ENCODE measurements around the gene FFAR3. TPM values are rescaled to one million over a fixed set of nuclear protein-coding genes. Genes with fewer than 3 reads are reported as not detected.

The FFAR3 gene
- total RNA-seq, 2 experiments from 2014 or later = not detected

DNA sequence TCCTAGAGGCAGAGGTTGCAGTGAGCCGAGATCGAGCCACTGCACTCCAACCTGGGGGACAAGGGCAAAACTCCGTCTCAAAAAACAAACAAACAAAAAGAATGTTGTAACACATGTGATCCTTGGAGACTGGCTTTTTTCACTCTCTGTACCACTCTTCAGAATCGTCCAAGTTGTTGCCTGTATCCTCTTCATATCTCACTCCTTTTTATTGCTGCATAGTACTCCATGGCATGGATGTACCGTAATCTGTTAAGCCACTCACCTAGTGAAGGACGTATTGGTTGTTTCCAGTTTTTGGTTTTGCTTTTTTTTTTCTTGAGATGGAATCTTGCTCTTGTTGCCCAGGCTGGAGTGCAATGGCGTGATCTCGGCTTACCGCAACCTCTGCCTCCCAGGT, 36.2 kb upstream of the FFAR3 start:
- no peak overlapping the region for H3K27ac ChIP-seq (ENCODE audit: low read depth in 1 of 2, low read length in 2 of 2)
- no peak overlapping the region for H3K4me3 Mint-ChIP-seq
- CTCF ChIA-PET = no interaction called here
- H3K4me3 ChIP-seq (ENCODE audit: low read length) = no peak overlapping the region
- H3K9me3 Mint-ChIP-seq = no peaks in the 10 kb centered on the region
- H3K36me3 ChIP-seq (ENCODE audit: insufficient read depth, low read length) = no peaks in the 10 kb centered on the region
- H3K4me1 ChIP-seq (ENCODE audit: insufficient read depth, low read length) = peaks cover 13% of the 10 kb centered on the region
- peaks cover 0 to 2% of the 10 kb centered on the region in 2 experiments for H3K27me3 ChIP-seq (ENCODE audit: control insufficient read depth in 1 of 2, insufficient read depth in 2 of 2, low read length in 2 of 2)
- ATAC-seq (ENCODE audit: poor library complexity) = no peak
- no peak overlapping the region for H3K27ac Mint-ChIP-seq
- POLR2A ChIA-PET = no interaction called here
- H3K36me3 Mint-ChIP-seq (ENCODE audit: low read depth) = no peaks in the 10 kb centered on the region
- TF ChIP-seq, protein P1, sequence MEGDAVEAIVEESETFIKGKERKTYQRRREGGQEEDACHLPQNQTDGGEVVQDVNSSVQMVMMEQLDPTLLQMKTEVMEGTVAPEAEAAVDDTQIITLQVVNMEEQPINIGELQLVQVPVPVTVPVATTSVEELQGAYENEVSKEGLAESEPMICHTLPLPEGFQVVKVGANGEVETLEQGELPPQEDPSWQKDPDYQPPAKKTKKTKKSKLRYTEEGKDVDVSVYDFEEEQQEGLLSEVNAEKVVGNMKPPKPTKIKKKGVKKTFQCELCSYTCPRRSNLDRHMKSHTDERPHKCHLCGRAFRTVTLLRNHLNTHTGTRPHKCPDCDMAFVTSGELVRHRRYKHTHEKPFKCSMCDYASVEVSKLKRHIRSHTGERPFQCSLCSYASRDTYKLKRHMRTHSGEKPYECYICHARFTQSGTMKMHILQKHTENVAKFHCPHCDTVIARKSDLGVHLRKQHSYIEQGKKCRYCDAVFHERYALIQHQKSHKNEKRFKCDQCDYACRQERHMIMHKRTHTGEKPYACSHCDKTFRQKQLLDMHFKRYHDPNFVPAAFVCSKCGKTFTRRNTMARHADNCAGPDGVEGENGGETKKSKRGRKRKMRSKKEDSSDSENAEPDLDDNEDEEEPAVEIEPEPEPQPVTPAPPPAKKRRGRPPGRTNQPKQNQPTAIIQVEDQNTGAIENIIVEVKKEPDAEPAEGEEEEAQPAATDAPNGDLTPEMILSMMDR (IDR thresholded peaks at IDR 0.05) = no peak
- H3K9me3 ChIP-seq (ENCODE audit: control insufficient read depth in 1 of 2, insufficient read depth in 1 of 2, low read length in 2 of 2) = peaks cover 0 to 8% of the 10 kb centered on the region in 2 experiments
- no peak for DNase-seq
- no peaks in the 10 kb centered on the region for H3K4me1 Mint-ChIP-seq (ENCODE audit: low read depth)
- peaks cover 3% of the 10 kb centered on the region for H3K27me3 Mint-ChIP-seq
- intact Hi-C loops (cut with DNase I, micrococcal nuclease) = no loop called here

DNA sequence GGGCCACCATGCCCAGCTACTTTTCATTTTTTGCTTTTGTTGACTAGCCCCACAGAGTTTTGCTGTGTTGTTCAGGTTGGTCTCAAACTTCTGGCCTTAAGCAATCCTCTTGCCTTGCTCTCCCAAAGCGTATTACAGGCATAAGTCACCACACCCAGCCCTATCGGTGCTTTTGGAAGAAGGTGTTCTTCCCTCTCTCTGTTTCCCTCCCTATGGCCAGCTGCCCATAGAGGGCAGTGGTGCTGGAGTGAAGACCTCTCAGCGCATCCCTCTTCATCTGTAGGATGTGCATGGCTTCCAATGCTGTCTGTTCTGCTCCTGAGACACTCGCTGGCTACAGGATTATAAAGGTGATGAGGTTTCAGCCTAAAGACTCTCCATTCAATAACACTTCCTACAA, 30.6 kb upstream of the FFAR3 start:
- ChIA-PET POLR2A (no interaction called here), CTCF (no interaction called here)
- peaks cover 7% of the 10 kb centered on the region for H3K27me3 Mint-ChIP-seq
- no peaks in the 10 kb centered on the region for H3K9me3 Mint-ChIP-seq
- H3K4me1 ChIP-seq (ENCODE audit: insufficient read depth, low read length) = peaks cover 2% of the 10 kb centered on the region
- no peaks in the 10 kb centered on the region for H3K36me3 ChIP-seq (ENCODE audit: insufficient read depth, low read length)
- peaks cover 2% of the 10 kb centered on the region for H3K4me1 Mint-ChIP-seq (ENCODE audit: low read depth)
- peaks cover 0 to 2% of the 10 kb centered on the region in 2 experiments for H3K27me3 ChIP-seq (ENCODE audit: control insufficient read depth in 1 of 2, insufficient read depth in 2 of 2, low read length in 2 of 2)
- H3K27ac ChIP-seq (ENCODE audit: low read depth in 1 of 2, low read length in 2 of 2) = no peak overlapping the region
- intact Hi-C loops (cut with DNase I, micrococcal nuclease) = no loop called here
- DNase-seq (no peak), ATAC-seq (ENCODE audit: poor library complexity) (no peak)
- TF ChIP-seq, protein P1 (IDR thresholded peaks at IDR 0.05) = no peak
- no peak overlapping the region for H3K27ac Mint-ChIP-seq
- no peak overlapping the region for H3K4me3 Mint-ChIP-seq
- no peak overlapping the region for H3K4me3 ChIP-seq (ENCODE audit: low read length)
- no peaks in the 10 kb centered on the region for H3K9me3 ChIP-seq (ENCODE audit: control insufficient read depth in 1 of 2, insufficient read depth in 1 of 2, low read length in 2 of 2)
- H3K36me3 Mint-ChIP-seq (ENCODE audit: low read depth) = no peaks in the 10 kb centered on the region

DNA sequence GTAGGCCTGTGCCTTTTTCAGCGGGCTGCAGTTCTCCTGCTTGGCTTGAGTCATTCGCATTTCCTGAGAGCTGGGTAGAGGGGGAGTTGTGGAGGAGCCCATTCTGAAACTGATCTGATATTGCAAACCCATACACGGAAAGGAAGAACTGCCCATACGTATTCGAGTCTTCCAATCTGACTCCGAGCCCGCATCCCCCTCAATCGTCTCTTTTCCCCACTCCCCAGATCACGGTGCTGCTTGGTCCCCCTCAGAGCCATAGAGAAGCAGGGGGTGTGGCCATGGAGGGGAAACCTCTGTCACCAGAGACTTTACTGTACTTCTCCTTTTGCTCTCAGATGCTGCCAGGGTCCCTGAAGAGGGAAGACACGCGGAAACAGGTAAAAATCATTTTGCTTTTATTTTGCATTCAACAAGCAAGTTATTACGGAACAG, 29.4 kb upstream of the FFAR3 start, which contains the start of gene CD22:
CD22 (plus strand) TSS at position 337 of the 435 bp plus-strand sequence. CDS start 2,854 bp downstream, outside the sequence.
- H3K9me3 ChIP-seq (ENCODE audit: control insufficient read depth in 1 of 2, insufficient read depth in 1 of 2, low read length in 2 of 2) = no peaks in the 10 kb centered on the region
- no peak within 1 kb of the TSS for H3K4me3 Mint-ChIP-seq
- intact Hi-C loops (cut with DNase I, micrococcal nuclease) = no loop called here
- no peak within 1 kb of the TSS for H3K4me3 ChIP-seq (ENCODE audit: low read length)
- ATAC-seq (ENCODE audit: poor library complexity) (no peak), DNase-seq (peak in 1 of 14 experiments; percentile 24)
- no peaks in the 10 kb centered on the region for H3K36me3 Mint-ChIP-seq (ENCODE audit: low read depth)
- ChIA-PET POLR2A (interaction anchor here (0.5 kb wide), 1 partner anchor 93 kb away, joined by 4 read pairs; no protein-coding TSS in a partner anchor), CTCF (no interaction called here)
- no peak within 1 kb of the TSS for H3K27ac Mint-ChIP-seq
- peaks cover 0 to 2% of the 10 kb centered on the region in 2 experiments for H3K27me3 ChIP-seq (ENCODE audit: control insufficient read depth in 1 of 2, insufficient read depth in 2 of 2, low read length in 2 of 2)
- TF ChIP-seq, protein P1 (IDR thresholded peaks at IDR 0.05) = no peak
- H3K9me3 Mint-ChIP-seq = no peaks in the 10 kb centered on the region
- peaks cover 8% of the 10 kb centered on the region for H3K4me1 Mint-ChIP-seq (ENCODE audit: low read depth)
- no peak within 1 kb of the TSS for H3K27ac ChIP-seq (ENCODE audit: low read depth in 1 of 2, low read length in 2 of 2)
- no peaks in the 10 kb centered on the region for H3K36me3 ChIP-seq (ENCODE audit: insufficient read depth, low read length)
- H3K27me3 Mint-ChIP-seq = peaks cover 8% of the 10 kb centered on the region
- peaks cover 11% of the 10 kb centered on the region for H3K4me1 ChIP-seq (ENCODE audit: insufficient read depth, low read length)
